LNCaP clone FGC (cell line): ENCODE results near the gene DLGAP1.

Source experiments
- DNase-seq: peaks from one replicate; pipeline ENCODE4 v3.0.0-alpha.2; 2011; ENCODE audit warnings: low read depth
- H3K4me3 ChIP-seq: 2 replicates; pipeline ENCODE4 v1.5.1; 2011; ENCODE audit warnings: mild to moderate bottlenecking, low read depth, low read length, control low read depth
- TF ChIP-seq, protein P1 (sequence below): IDR thresholded peaks from 2 replicates; pipeline ENCODE4 v1.5.1; 2012; ENCODE audit warnings: mild to moderate bottlenecking; ENCODE audit not compliant: control insufficient read depth, insufficient read depth; ENCODE audit errors: extremely low read depth

DLGAP1 gene

DNA sequence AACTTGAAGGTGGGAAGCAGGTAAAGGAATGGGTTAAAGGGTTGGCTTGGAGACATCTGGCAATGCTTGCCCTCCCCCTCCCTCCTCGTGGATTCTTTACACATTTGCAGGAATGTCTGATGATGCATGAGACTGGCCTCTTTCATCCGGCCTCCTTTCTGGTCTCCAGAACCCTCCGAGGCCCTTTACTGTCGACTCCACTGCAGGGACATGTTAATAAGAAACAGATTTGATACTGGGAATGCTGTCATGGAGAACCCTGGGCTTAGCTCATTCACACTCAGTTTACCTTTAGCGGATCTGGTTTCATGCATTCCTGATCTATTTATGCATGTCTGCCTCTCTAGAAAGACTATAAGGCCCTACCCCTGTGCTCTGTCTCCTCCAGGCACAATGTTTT lies 766.4 kb downstream of the DLGAP1 start:
- no peak for DNase-seq
- TF ChIP-seq, protein P1, sequence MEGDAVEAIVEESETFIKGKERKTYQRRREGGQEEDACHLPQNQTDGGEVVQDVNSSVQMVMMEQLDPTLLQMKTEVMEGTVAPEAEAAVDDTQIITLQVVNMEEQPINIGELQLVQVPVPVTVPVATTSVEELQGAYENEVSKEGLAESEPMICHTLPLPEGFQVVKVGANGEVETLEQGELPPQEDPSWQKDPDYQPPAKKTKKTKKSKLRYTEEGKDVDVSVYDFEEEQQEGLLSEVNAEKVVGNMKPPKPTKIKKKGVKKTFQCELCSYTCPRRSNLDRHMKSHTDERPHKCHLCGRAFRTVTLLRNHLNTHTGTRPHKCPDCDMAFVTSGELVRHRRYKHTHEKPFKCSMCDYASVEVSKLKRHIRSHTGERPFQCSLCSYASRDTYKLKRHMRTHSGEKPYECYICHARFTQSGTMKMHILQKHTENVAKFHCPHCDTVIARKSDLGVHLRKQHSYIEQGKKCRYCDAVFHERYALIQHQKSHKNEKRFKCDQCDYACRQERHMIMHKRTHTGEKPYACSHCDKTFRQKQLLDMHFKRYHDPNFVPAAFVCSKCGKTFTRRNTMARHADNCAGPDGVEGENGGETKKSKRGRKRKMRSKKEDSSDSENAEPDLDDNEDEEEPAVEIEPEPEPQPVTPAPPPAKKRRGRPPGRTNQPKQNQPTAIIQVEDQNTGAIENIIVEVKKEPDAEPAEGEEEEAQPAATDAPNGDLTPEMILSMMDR: no peak
- H3K4me3 ChIP-seq: no peak overlapping the region

DNA sequence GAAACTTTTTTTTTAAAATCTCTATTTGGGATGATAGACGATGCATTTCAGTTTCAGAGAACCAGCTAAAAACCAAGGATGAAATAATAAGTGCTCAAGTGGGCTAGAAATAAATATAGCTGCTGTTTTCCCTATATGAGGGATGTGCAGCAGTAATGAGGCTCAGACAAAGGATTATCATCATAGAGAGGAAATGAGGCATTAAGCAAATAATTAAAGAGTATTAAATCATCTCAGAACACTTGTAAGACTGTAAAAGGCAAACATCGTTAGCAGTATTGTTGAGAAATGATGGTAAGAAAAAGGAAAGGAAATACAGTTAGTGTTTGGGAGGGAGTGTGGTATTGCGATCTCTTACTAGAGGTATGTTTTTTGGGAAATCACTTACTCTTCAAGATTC lies 771.6 kb downstream of the DLGAP1 start:
- TF ChIP-seq, protein P1: no peak

DNA sequence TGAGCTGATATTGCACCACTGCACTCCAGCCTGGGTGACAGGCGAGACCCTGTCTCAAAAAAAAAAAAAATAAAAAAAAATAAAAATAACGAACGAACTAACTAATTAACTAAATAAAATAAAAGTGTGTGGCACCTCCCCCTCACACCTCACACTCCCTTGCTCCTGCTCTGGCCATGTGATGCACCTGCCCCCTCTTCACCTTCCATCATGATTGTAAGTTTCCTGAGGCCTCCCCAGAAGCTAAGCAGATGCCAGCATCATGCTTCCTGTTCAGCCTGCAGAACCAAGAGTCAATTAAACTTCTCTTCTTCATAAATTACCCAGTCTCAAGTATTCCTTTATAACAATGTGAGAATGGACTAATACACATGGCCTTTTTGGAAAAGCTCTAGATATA lies 773.0 kb downstream of the DLGAP1 start:
- no peak overlapping the region for H3K4me3 ChIP-seq
- no peak for DNase-seq
- TF ChIP-seq, protein P1: no peak

More for the DNA sequence above, 771.6 kb downstream of the DLGAP1 start:
- no peak for DNase-seq
- H3K4me3 ChIP-seq: no peak overlapping the region

DNA sequence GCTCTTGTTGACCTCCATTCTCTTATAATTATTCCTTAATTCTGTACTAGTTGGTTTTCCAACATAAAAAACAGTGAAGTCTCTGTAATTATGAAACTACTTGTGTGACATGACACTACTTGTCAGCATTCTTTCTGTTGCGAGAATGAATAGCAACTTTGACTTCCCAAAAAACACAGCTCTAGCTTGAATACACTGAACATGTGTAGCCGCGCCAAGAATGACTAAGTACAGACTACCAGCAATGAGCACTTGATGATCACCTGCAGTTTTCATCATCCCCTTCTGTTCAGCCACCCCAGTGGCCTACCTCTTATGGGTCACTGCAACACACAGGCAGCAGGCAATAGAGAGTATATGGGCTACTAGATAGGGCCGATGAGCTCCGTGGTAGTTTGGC lies 775.9 kb downstream of the DLGAP1 start:
- DNase-seq: no peak
- TF ChIP-seq, protein P1: no peak
- H3K4me3 ChIP-seq: no peak overlapping the region

DNA sequence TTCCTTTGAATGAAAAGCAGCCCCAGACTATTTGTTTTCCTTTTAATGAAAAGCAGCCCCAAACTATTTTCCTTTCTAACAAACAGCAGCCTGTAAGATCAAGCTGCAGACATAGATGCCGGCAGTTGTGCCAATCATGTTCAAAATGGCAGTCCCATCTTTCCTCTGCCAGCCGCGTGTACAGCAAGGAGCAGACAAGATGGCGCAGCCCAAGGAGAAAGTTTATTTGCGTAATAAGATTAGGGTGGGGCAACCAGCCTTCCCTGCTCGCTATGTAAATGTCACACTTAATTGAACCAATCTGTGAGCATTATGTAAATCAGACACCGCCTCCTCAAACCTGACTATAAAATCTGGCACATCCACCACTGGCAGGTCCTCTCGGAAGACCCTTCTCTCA lies 779.1 kb downstream of the DLGAP1 start:
- TF ChIP-seq, protein P1: no peak
- no peak for DNase-seq
- H3K4me3 ChIP-seq: no peak overlapping the region

DNA sequence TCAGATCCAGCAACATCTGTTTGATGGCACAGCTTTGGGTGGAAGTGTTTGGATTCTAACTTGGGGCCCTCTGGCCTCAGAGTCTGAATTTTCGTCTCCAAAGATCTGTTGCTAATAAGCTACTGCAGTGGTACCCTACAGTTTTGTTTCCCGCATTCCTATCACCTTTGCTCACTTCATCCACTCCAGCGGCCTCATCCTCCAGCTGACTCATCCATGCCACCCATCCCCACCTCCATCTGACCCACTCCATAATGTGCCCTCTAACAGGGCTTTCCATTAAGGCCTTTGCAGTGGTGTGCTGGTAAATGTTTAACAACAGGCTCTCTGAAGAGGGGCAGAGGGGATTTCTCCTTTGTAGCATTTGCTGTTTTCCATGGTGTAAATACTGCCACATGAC lies 779.7 kb downstream of the DLGAP1 start:
- TF ChIP-seq, protein P1: no peak
- no peak for DNase-seq
- H3K4me3 ChIP-seq: no peak overlapping the region

DNA sequence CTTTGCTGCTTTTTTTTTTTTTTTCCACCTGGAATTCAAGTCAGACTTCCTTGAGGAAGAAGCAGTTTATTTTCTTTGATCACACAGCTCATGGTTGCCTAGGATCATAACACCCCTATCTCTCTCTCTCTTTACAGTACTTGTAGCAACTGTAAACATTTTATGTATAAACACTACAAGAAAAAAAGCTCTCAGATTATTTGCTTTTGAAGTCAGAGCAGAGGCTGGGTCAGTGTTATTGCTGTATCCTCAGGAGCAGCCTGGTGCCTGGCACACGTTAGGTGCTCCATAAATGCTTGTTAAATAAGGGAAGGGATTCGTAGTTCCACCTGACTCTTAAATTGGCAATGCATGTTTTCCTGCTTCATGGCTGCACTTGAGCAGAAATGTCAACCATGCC lies 783.9 kb downstream of the DLGAP1 start:
- TF ChIP-seq, protein P1: no peak
- no peak overlapping the region for H3K4me3 ChIP-seq
- DNase-seq: peak; percentile 73
